Brain pericyte (primary cell): ENCODE data around the gene ITPR1.

ENCODE experiments used
- DNase-seq: peaks from one replicate; pipeline ENCODE4 v3.0.0-alpha.2; 2012; ENCODE audit warnings: low read depth, low spot score

The ITPR1 gene

GRCh38 chr3:4807381-4808280 lies 314.5 kb downstream of the ITPR1 start:
- DNase-seq, result no peak

GRCh38 chr3:4808637-4809036 lies 315.5 kb downstream of the ITPR1 start:
- DNase-seq, result no peak

- no peak for DNase-seq
These were observed 316.8 kb downstream of the ITPR1 start for GRCh38 chr3:4809922-4810321.

GRCh38 chr3:4812591-4812990 lies 319.4 kb downstream of the ITPR1 start:
- DNase-seq, result no peak

- DNase-seq, result no peak
These were observed 320.8 kb downstream of the ITPR1 start for GRCh38 chr3:4813909-4814304.

- DNase-seq, result no peak
These were observed 321.3 kb downstream of the ITPR1 start for GRCh38 chr3:4814305-4814903.

GRCh38 chr3:4814904-4815574 lies 321.9 kb downstream of the ITPR1 start:
- no peak for DNase-seq

GRCh38 chr3:4816306-4816705 lies 323.2 kb downstream of the ITPR1 start:
- no peak for DNase-seq

GRCh38 chr3:4816718-4817117 lies 323.6 kb downstream of the ITPR1 start:
- DNase-seq, result no peak

- no peak for DNase-seq
These were observed 324.0 kb downstream of the ITPR1 start for GRCh38 chr3:4817128-4817527.

- no peak for DNase-seq
These were observed 325.0 kb downstream of the ITPR1 start for GRCh38 chr3:4818164-4818563.

GRCh38 chr3:4818986-4819693 lies 326.0 kb downstream of the ITPR1 start:
- DNase-seq, result no peak

GRCh38 chr3:4819746-4820145 lies 326.6 kb downstream of the ITPR1 start:
- DNase-seq, result no peak

- DNase-seq, result no peak
These were observed 327.4 kb downstream of the ITPR1 start for GRCh38 chr3:4820296-4821121.

- no peak for DNase-seq
These were observed 328.2 kb downstream of the ITPR1 start for GRCh38 chr3:4821338-4821737.

GRCh38 chr3:4821975-4822374 lies 328.8 kb downstream of the ITPR1 start:
- no peak for DNase-seq

- no peak for DNase-seq
These were observed 329.4 kb downstream of the ITPR1 start for GRCh38 chr3:4822568-4822967.

- DNase-seq, result no peak
These were observed 330.2 kb downstream of the ITPR1 start for GRCh38 chr3:4823385-4823784.

- no peak for DNase-seq
These were observed 331.1 kb downstream of the ITPR1 start for GRCh38 chr3:4823986-4824925.

- no peak for DNase-seq
These were observed 331.8 kb downstream of the ITPR1 start for GRCh38 chr3:4824926-4825325.
